ENCODE data around the gene HSPA4. TPM values are rescaled to one million over a fixed set of nuclear protein-coding genes. Genes with fewer than 3 reads are reported as not detected.
A peak's percentile ranks its signal among the peaks of the same experiment; 100 is the strongest.

Gene HSPA4
- total and polyA plus RNA-seq, 2 of the 13 experiments (the other 11 are each of a cell fraction or from before 2014, with no cell fraction given): 36.6 to 231 TPM

- TF ChIP-seq SNAPC5 (CRISPR knock-in tag; IDR thresholded peaks at IDR 0.05; ENCODE audit: borderline replicate concordance) (peak; percentile 53; the same call in 1 of the 2 replicates), NFE2 (CRISPR knock-in tag; IDR thresholded peaks at IDR 0.05) (no peak), SIN3B (IDR thresholded peaks at IDR 0.05; ENCODE audit: low read length) (no peak), ZBTB8A (CRISPR knock-in tag; IDR thresholded peaks at IDR 0.05; ENCODE audit: borderline replicate concordance, low read depth) (no peak), ZBTB7A (CRISPR knock-in tag; IDR thresholded peaks at IDR 0.05) (no peak; the same call in 1 of the 2 replicates), POGZ (CRISPR knock-in tag; IDR thresholded peaks at IDR 0.05) (peak; percentile 68; the same call in 1 of the 2 replicates), ZNF121 (CRISPR knock-in tag; IDR thresholded peaks at IDR 0.05) (no peak), SNAI1 (CRISPR knock-in tag; IDR thresholded peaks at IDR 0.05; ENCODE audit: borderline replicate concordance) (peak; percentile 95), TMF1 (CRISPR knock-in tag; IDR thresholded peaks at IDR 0.05; ENCODE audit: low read depth) (peak; percentile 61; the same call in 1 of the 2 replicates), ZNF512B (CRISPR knock-in tag; IDR thresholded peaks at IDR 0.05; ENCODE audit: borderline replicate concordance) (peak; percentile 76; the same call in 1 of the 2 replicates), ZNF18 (CRISPR knock-in tag; IDR thresholded peaks at IDR 0.05; ENCODE audit: insufficient replicate concordance) (peak; percentile 71), ZNF737 (CRISPR knock-in tag; IDR thresholded peaks at IDR 0.05; ENCODE audit: borderline replicate concordance) (no peak), SOX6 (IDR thresholded peaks at IDR 0.05) (no peak), SOX6 (CRISPR knock-in tag; IDR thresholded peaks at IDR 0.05) (peak; percentile 68; the same call in 1 of the 2 replicates), AKAP8 (CRISPR knock-in tag; IDR thresholded peaks at IDR 0.05) (no peak), ZNF552 (CRISPR knock-in tag; IDR thresholded peaks at IDR 0.05; ENCODE audit: borderline replicate concordance) (0 out of 2 replicates have a peak, but pooled peaks have one; percentile 59), PRDM10 (CRISPR knock-in tag; IDR thresholded peaks at IDR 0.05; ENCODE audit: low read depth) (0 out of 2 replicates have a peak, but pooled peaks have one; percentile 48), ZNF891 (CRISPR knock-in tag; IDR thresholded peaks at IDR 0.05) (no peak), MAFF (IDR thresholded peaks at IDR 0.05; ENCODE audit: low read depth, low read length) (no peak), STAT5B (CRISPR knock-in tag; IDR thresholded peaks at IDR 0.05) (no peak), NR3C1 (CRISPR knock-in tag; IDR thresholded peaks at IDR 0.05) (no peak), ZNF431 (CRISPR knock-in tag; IDR thresholded peaks at IDR 0.05; ENCODE audit: borderline replicate concordance, low read depth) (peak; percentile 54; the same call in 1 of the 2 replicates)
Observed at GRCh38 chr5:133051542-133052316, at the start of gene HSPA4 (continued).
